HCT116 (cell line): ENCODE measurements around the gene NAB2. TPM values are rescaled to one million over a fixed set of nuclear protein-coding genes. Genes with fewer than 3 reads are reported as not detected.
"Not testable (repeated sequence)": the region's sequence is repeated elsewhere in the genome, so short reads cannot be mapped to it uniquely, and the experiment has no call there.

ENCODE experiments used
- ATAC-seq: fragments of 200-7000 bp; cut with Tn5 transposase; 2 replicates; pipeline ENCODE4 v1.9.1; 2020; ENCODE audit warnings: mild to moderate bottlenecking, moderate library complexity
- BruUV-seq: library from RNA; stranded (reverse); fragments of 400-500 nt; replicated peaks from 2 replicates; lab custom pipeline; 2021; lab: Mats Ljungman, UMichigan
- CTCF ChIA-PET: fragments of 300-600 bp; sonication (Branson Sonifier 250); formaldehyde crosslinking; loops from one replicate; lab custom pipeline; 2021; ENCODE audit warnings: antibody characterized with exemption; lab: Charles Lee
- POLR2A ChIA-PET: fragments of 300-600, 350-600 bp; sonication (Branson Sonifier 250); formaldehyde crosslinking; loops from one replicate; lab custom pipeline; 2021; ENCODE audit warnings: antibody characterized with exemption; lab: Charles Lee
- RAD21 ChIA-PET, 2 experiments: fragments of 300-600 bp; sonication (Branson Sonifier 250); formaldehyde crosslinking; loops; one replicate each; lab custom pipeline; 2023; ENCODE audit warnings: low total read pairs in 2 of 2; ENCODE audit not compliant: uncharacterized antibody in 2 of 2, unreplicated experiment in 2 of 2, low non-redundant PET in 1 of 2; lab: Charles Lee
- DNase-seq: peaks from one replicate; pipeline ENCODE4 v3.0.0-alpha.2; 2010; ENCODE audit warnings: low read depth, low spot score
- H2AFZ ChIP-seq: fragments of 200-600 bp; shearing (Covaris generic), sonication (generic); 2 replicates; pipeline ENCODE4 v1.6.1; 2017; ENCODE audit warnings: low read depth, mixed run types, mixed read lengths, antibody characterized with exemption, low read length; ENCODE audit not compliant: poor library complexity, severe bottlenecking
- H3K27ac ChIP-seq: 2 replicates; pipeline ENCODE4 v1.5.1; 2012; ENCODE audit warnings: low read depth, low read length
- H3K27me3 ChIP-seq: fragments of 200-600 bp; sonication (generic); 2 replicates; pipeline ENCODE4 v1.6.1; 2016; ENCODE audit warnings: mixed run types, low read length, mixed read lengths; ENCODE audit not compliant: insufficient read depth
- H3K36me3 ChIP-seq, 2 experiments: fragments of 200-500 bp in 1 of 2; fragments of 200-600 bp in 1 of 2; sonication (Bioruptor generic) in 1 of 2; sonication (generic) in 1 of 2; 2 replicates each; pipeline versions ENCODE4 v1.5.1 to v1.6.1; 2014 to 2016; ENCODE audit warnings: low read length in 2 of 2, inconsistent platforms in 1 of 2, mixed read lengths in 1 of 2, mixed run types in 1 of 2; ENCODE audit not compliant: insufficient read depth in 2 of 2, control insufficient read depth in 1 of 2
- H3K4me1 ChIP-seq, 2 experiments: fragments of 200-600 bp in 1 of 2; sonication (generic) in 1 of 2; 2 replicates each; pipeline versions ENCODE4 v1.5.1 to v1.6.1; 2012 to 2017; ENCODE audit warnings: low read length in 2 of 2, inconsistent platforms in 1 of 2, mild to moderate bottlenecking in 1 of 2, mixed read lengths in 1 of 2, mixed run types in 1 of 2, moderate library complexity in 1 of 2; ENCODE audit not compliant: insufficient read depth in 2 of 2, control insufficient read depth in 1 of 2
- H3K4me2 ChIP-seq: fragments of 200-600 bp; sonication (generic); 2 replicates; pipeline ENCODE4 v1.6.1; 2017; ENCODE audit warnings: mixed run types, low read length, mixed read lengths
- H3K4me3 ChIP-seq, 2 experiments: fragments of 200-600 bp in 1 of 2; sonication (generic) in 1 of 2; replicated peaks in 1 of 2; 2 replicates each; pipeline ENCODE4 v1.5.1; 2011 to 2016; ENCODE audit warnings: low read length in 2 of 2, control low read depth in 1 of 2, low read depth in 1 of 2, mild to moderate bottlenecking in 1 of 2, mixed read lengths in 1 of 2, mixed run types in 1 of 2
- H3K79me2 ChIP-seq: fragments of 200-600 bp; sonication (generic); 2 replicates; pipeline ENCODE4 v1.6.1; 2017; ENCODE audit warnings: mild to moderate bottlenecking, mixed run types, low read length, moderate library complexity, mixed read lengths; ENCODE audit not compliant: insufficient read depth
- H3K9ac ChIP-seq: fragments of 200-600 bp; sonication (generic); 2 replicates; pipeline ENCODE4 v1.6.1; 2016; ENCODE audit warnings: low read length, mixed read lengths
- H3K9me2 ChIP-seq: fragments of 200-600 bp; sonication (generic), shearing (Covaris generic); 2 replicates; pipeline ENCODE4 v1.6.1; 2017; ENCODE audit warnings: mixed run types, mild to moderate bottlenecking, moderate library complexity; ENCODE audit not compliant: insufficient read depth
- H3K9me3 ChIP-seq, 2 experiments: fragments of 200-500 bp in 1 of 2; fragments of 200-600 bp in 1 of 2; sonication (Bioruptor generic) in 1 of 2; sonication (generic) in 1 of 2; 2 replicates each; pipeline ENCODE4 v1.6.1; 2014 to 2017; ENCODE audit warnings: low read length in 2 of 2, mixed read lengths in 2 of 2, inconsistent platforms in 1 of 2, low read depth in 1 of 2, mild to moderate bottlenecking in 1 of 2, mixed run types in 1 of 2, moderate library complexity in 1 of 2; ENCODE audit not compliant: control insufficient read depth in 1 of 2, insufficient read depth in 1 of 2
- H4K20me1 ChIP-seq: fragments of 200-600 bp; sonication (generic), shearing (Covaris generic); 2 replicates; pipeline ENCODE4 v1.6.1; 2017; ENCODE audit warnings: mixed run types, mild to moderate bottlenecking, moderate library complexity; ENCODE audit not compliant: insufficient read depth
- CBX3 ChIP-seq: IDR thresholded peaks from 2 replicates; pipeline ENCODE4 v1.6.1; 2012; ENCODE audit warnings: low read depth
- CEBPB ChIP-seq: IDR thresholded peaks from 2 replicates; pipeline ENCODE4 v1.6.1; 2012; ENCODE audit warnings: low read depth
- ELF1 ChIP-seq: IDR thresholded peaks from 2 replicates; pipeline ENCODE4 v1.6.1; 2012; ENCODE audit warnings: low read depth, borderline replicate concordance
- EZH2 ChIP-seq: fragments of 200-600 bp; sonication (generic); IDR thresholded peaks from 2 replicates; pipeline ENCODE4 v1.6.1; 2017; ENCODE audit warnings: antibody characterized with exemption, mixed run types
- EZH2phosphoT487 ChIP-seq: fragments of 200-600 bp; IDR thresholded peaks from 2 replicates; pipeline ENCODE4 v1.6.1; 2018; ENCODE audit warnings: antibody characterized with exemption, borderline replicate concordance
- FOSL1 ChIP-seq: IDR thresholded peaks from 2 replicates; pipeline ENCODE4 v1.6.1; 2012; ENCODE audit warnings: low read depth
- JUND ChIP-seq: IDR thresholded peaks from 2 replicates; pipeline ENCODE4 v1.6.1; 2012
- POLR2AphosphoS5 ChIP-seq: IDR thresholded peaks from 2 replicates; pipeline ENCODE4 v1.6.1; 2011; ENCODE audit warnings: mild to moderate bottlenecking, low read depth, low read length, moderate library complexity
- RAD21 ChIP-seq: IDR thresholded peaks from 2 replicates; pipeline ENCODE4 v1.6.1; 2012; ENCODE audit warnings: low read depth, mild to moderate bottlenecking
- SP1 ChIP-seq: IDR thresholded peaks from 2 replicates; pipeline ENCODE4 v1.6.1; 2012; ENCODE audit warnings: low read depth
- SRF ChIP-seq: IDR thresholded peaks from 2 replicates; pipeline ENCODE4 v1.6.1; 2012; ENCODE audit warnings: low read depth
- TCF7L2 ChIP-seq: IDR thresholded peaks from 2 replicates; pipeline ENCODE4 v1.7.0; 2011; ENCODE audit warnings: borderline replicate concordance, inconsistent platforms; ENCODE audit not compliant: insufficient read depth, insufficient read length; ENCODE audit errors: extremely low read depth
- ZNF274 ChIP-seq: fragments of 200-500 bp; sonication (Bioruptor generic); IDR thresholded peaks from 2 replicates; pipeline ENCODE4 v1.6.1; 2014; ENCODE audit warnings: mild to moderate bottlenecking, low read depth, low read length, inconsistent platforms
- intact Hi-C: fragments of 100-400 bp; cut with micrococcal nuclease; formaldehyde crosslinking; loops from 2 replicates; pipeline ENCODE4 v1.10.0; 2022
- total RNA-seq: library from RNA; stranded (reverse); gene quantifications from one replicate; pipeline ENCODE4 v1.2.1, GENCODE V29; 2021; ENCODE audit not compliant: unreplicated experiment
- TF ChIP-seq, protein P1 (sequence below): IDR thresholded peaks from 2 replicates; pipeline ENCODE4 v1.6.1; 2012

NAB2 gene
- total RNA-seq, 1 experiment from 2014 or later, result 77.1 TPM

DNA sequence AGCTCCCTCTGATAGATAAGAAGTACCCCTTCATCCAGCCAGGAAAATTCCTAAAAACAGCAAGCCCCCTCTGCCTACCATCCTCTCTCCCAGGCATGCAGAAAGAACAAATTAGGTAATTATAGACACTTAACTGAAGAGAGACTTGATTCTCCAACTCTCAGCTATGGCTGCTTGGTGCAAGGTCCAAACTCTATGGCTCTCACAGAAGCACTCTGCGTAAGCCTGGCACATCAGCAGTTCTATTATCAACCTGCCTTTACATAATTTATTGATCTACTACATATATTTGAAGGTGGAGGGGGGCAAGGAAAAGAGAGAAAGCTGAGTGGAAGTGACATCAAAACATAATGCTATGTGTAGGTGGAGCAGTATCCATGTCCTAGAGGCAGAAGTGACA lies 37.9 kb upstream of the NAB2 start:
- Histone ChIP-seq H3K4me3 (no peak overlapping the region), H3K79me2 (no peaks in the 10 kb centered on the region)
- CTCF ChIA-PET, result interaction anchor here (1.3 to 1.6 kb wide), 2 partner anchors 10 to 18 kb away, joined by 3 to 4 read pairs; no protein-coding TSS in a partner anchor

DNA sequence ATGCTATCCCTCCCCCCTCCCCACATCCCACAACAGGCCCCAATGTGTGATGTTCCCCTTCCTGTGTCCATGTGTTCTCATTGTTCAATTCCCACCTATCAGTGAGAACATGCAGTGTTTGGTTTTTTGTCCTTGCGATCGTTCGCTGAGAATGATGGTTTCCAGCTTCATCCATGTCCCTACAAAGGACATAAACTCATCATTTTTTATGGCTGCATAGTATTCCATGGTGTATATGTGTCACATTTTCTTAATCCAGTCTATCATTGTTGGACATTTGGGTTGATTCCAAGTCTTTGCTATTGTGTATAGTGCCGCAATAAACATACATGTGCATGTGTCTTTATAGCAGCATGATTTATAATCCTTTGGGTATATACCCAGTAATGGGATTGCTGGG lies 35.8 kb upstream of the NAB2 start:
- DNase-seq, H3K27ac ChIP-seq, H2AFZ ChIP-seq, H3K9me2 ChIP-seq, H3K36me3 ChIP-seq, POLR2A ChIA-PET, RAD21 ChIA-PET, CTCF ChIA-PET, H3K9me3 ChIP-seq, intact Hi-C loops, H3K27me3 ChIP-seq, H3K9ac ChIP-seq, H4K20me1 ChIP-seq, ATAC-seq, BruUV-seq, H3K4me2 ChIP-seq, H3K4me3 ChIP-seq, H3K79me2 ChIP-seq: not testable (repeated sequence)
- peaks cover 4 to 19% of the 10 kb centered on the region in 2 experiments for H3K4me1 ChIP-seq

More for the DNA sequence above, 37.9 kb upstream of the NAB2 start:
- no peak overlapping the region for H3K9ac ChIP-seq
- no peak for DNase-seq
- H3K27me3 ChIP-seq, result no peaks in the 10 kb centered on the region; the same call in 1 of the 2 replicates
- peaks cover 4 to 26% of the 10 kb centered on the region in 2 experiments for H3K4me1 ChIP-seq
- no peak overlapping the region for H3K27ac ChIP-seq
- no peak for ATAC-seq
- no peaks in the 10 kb centered on the region for H3K9me2 ChIP-seq
- POLR2A ChIA-PET, result no interaction called here
- RAD21 ChIA-PET, result no interaction called here
- H3K4me2 ChIP-seq, result no peak overlapping the region
- TF ChIP-seq SP1, result no peak
- TF ChIP-seq EZH2phosphoT487, result no peak
- TF ChIP-seq POLR2AphosphoS5, result no peak
- no peak for TF ChIP-seq RAD21
- TF ChIP-seq CBX3, result no peak
- TF ChIP-seq, protein P1, sequence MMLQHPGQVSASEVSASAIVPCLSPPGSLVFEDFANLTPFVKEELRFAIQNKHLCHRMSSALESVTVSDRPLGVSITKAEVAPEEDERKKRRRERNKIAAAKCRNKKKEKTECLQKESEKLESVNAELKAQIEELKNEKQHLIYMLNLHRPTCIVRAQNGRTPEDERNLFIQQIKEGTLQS, result no peak
- TF ChIP-seq ELF1, result no peak
- TF ChIP-seq TCF7L2, result no peak
- TF ChIP-seq JUND, result no peak
- TF ChIP-seq EZH2, result no peak
- TF ChIP-seq SRF, result no peak
- TF ChIP-seq ZNF274, result no peak
- no peak for TF ChIP-seq FOSL1
- TF ChIP-seq CEBPB, result no peak
- no peaks in the 10 kb centered on the region for H4K20me1 ChIP-seq
- no peak overlapping the region for H2AFZ ChIP-seq
- intact Hi-C loops, result no loop called here
- H3K36me3 ChIP-seq, result no peaks in the 10 kb centered on the region
- BruUV-seq, result no TSS peak
- no peaks in the 10 kb centered on the region for H3K9me3 ChIP-seq

DNA sequence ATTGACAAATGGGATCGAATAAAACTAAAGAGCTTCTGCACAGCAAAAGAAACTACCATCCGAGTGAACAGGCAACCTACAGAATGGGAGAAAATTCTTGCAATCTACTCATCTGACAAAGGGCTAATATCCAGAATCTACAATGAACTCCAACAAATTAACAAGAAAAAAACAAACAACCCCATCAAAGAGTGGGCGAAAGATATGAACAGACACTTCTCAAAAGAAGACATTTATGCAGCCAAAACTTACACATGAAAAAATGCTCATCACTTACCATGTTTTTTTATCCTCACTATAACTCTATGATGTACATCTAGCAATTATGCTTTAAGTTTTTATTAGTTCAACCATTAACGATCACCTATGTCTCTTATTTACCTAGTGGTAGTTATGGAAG lies 35.0 kb upstream of the NAB2 start:
- H3K4me3 ChIP-seq, ATAC-seq, H3K79me2 ChIP-seq, CTCF ChIA-PET, BruUV-seq, H3K9me3 ChIP-seq, H3K4me2 ChIP-seq, POLR2A ChIA-PET, H2AFZ ChIP-seq, H3K9ac ChIP-seq, H3K9me2 ChIP-seq, RAD21 ChIA-PET, DNase-seq, H3K27me3 ChIP-seq, H3K27ac ChIP-seq, H4K20me1 ChIP-seq, intact Hi-C loops: not testable (repeated sequence)
- peaks cover 5 to 14% of the 10 kb centered on the region in 2 experiments; a peak in 3 of 4 replicates for H3K36me3 ChIP-seq
- H3K4me1 ChIP-seq, result peaks cover 0 to 12% of the 10 kb centered on the region in 2 experiments; a peak in 3 of 4 replicates
